ENCODE results near the gene MCF2L2. TPM values are rescaled to one million over a fixed set of nuclear protein-coding genes. Genes with fewer than 3 reads are reported as not detected.

The MCF2L2 gene
- total and polyA plus RNA-seq, 10 donors, result 0.46 to 37.7 (median 17.6) TPM

- WGBS, 5 donors, result 96 to 98% (median 98%) methylated on average over 3 of the region's 3 CpGs
- H3K9me3 ChIP-seq, result no peaks in the 10 kb centered on the region
- peak overlapping the region in 1 of 8 donors; percentile 27 for H3K27ac ChIP-seq
- no peak for DNase-seq
- H3K4me1 ChIP-seq, result peaks cover 0 to 18% (median 6%) of the 10 kb centered on the region in 6 donors
- peaks cover 0 to 20% (median 2%) of the 10 kb centered on the region in 6 donors for H3K36me3 ChIP-seq
- intact Hi-C loops (cut with DNase I; ENCODE audit: low total_unique reads), result no loop called here
- TF ChIP-seq CTCF (IDR thresholded peaks at IDR 0.05 in 8 of 11, conservative IDR thresholded peaks at IDR 0.05 in 3 of 11) (no peak), POLR2A (IDR thresholded peaks at IDR 0.05) (no peak), POLR2AphosphoS5 (IDR thresholded peaks at IDR 0.05) (no peak)
- H3K27me3 ChIP-seq (replicated peaks in 1 of 7), result no peaks in the 10 kb centered on the region
- no peak overlapping the region for H3K4me3 ChIP-seq
Measured at GRCh38 chr3:183272142-183272541, 156.3 kb downstream of the MCF2L2 start.

GRCh38 chr3:183270344-183270743 lies 158.1 kb downstream of the MCF2L2 start:
- Histone ChIP-seq H3K9me3 (no peaks in the 10 kb centered on the region), H3K27me3 (replicated peaks in 1 of 7) (no peaks in the 10 kb centered on the region), H3K4me1 (peaks cover 0 to 20% (median 8%) of the 10 kb centered on the region in 6 donors), H3K27ac (no peak overlapping the region), H3K36me3 (peaks cover 0 to 27% (median 3%) of the 10 kb centered on the region in 6 donors), H3K4me3 (no peak overlapping the region)
- intact Hi-C loops (cut with DNase I; ENCODE audit: low total_unique reads), result no loop called here
- TF ChIP-seq CTCF (IDR thresholded peaks at IDR 0.05 in 8 of 11, conservative IDR thresholded peaks at IDR 0.05 in 3 of 11), result no peak
- 91 to 98% (median 95%) methylated on average over 7 of the region's 7 CpGs for WGBS, 5 donors
- DNase-seq, result no peak

- H3K36me3 ChIP-seq, result peaks cover 0 to 27% (median 3%) of the 10 kb centered on the region in 6 donors
- no peaks in the 10 kb centered on the region for H3K27me3 ChIP-seq (replicated peaks in 1 of 7)
- intact Hi-C loops (cut with DNase I; ENCODE audit: low total_unique reads), result no loop called here
- no peaks in the 10 kb centered on the region for H3K9me3 ChIP-seq
- WGBS, 5 donors, result 90 to 98% (median 92%) methylated on average over 13 of the region's 13 CpGs
- H3K27ac ChIP-seq, result no peak overlapping the region
- TF ChIP-seq CTCF (IDR thresholded peaks at IDR 0.05 in 8 of 11, conservative IDR thresholded peaks at IDR 0.05 in 3 of 11) (no peak), POLR2A (IDR thresholded peaks at IDR 0.05) (no peak), POLR2AphosphoS5 (IDR thresholded peaks at IDR 0.05) (no peak)
- DNase-seq, result no peak
- peaks cover 0 to 21% (median 9%) of the 10 kb centered on the region in 6 donors for H3K4me1 ChIP-seq
- H3K4me3 ChIP-seq, result no peak overlapping the region
Measured at GRCh38 chr3:183269345-183269744, 159.1 kb downstream of the MCF2L2 start.

- peaks cover 0 to 27% (median 3%) of the 10 kb centered on the region in 6 donors for H3K36me3 ChIP-seq
- TF ChIP-seq POLR2AphosphoS5 (IDR thresholded peaks at IDR 0.05), result no peak
- TF ChIP-seq POLR2A (IDR thresholded peaks at IDR 0.05), result no peak
- TF ChIP-seq CTCF (IDR thresholded peaks at IDR 0.05 in 8 of 11, conservative IDR thresholded peaks at IDR 0.05 in 3 of 11), result no peak
Measured at GRCh38 chr3:183268366-183268765, 160.1 kb downstream of the MCF2L2 start.

More at GRCh38 chr3:183268366-183268765, 160.1 kb downstream of the MCF2L2 start:
- no peaks in the 10 kb centered on the region for H3K27me3 ChIP-seq (replicated peaks in 1 of 7)
- intact Hi-C loops (cut with DNase I; ENCODE audit: low total_unique reads), result no loop called here
- 76 to 83% (median 80%) methylated on average over 5 of the region's 5 CpGs for WGBS, 5 donors
- peaks cover 0 to 24% (median 9%) of the 10 kb centered on the region in 6 donors for H3K4me1 ChIP-seq
- no peak for DNase-seq
- H3K4me3 ChIP-seq, result no peak overlapping the region
- H3K9me3 ChIP-seq, result no peaks in the 10 kb centered on the region
- no peak overlapping the region for H3K27ac ChIP-seq

All from spleen (tissue), 11 donors.